HCEC 1CT (cell line): ENCODE data around the gene MCM5.
A peak's percentile ranks its signal among the peaks of the same experiment; 100 is the strongest.

Source experiments
- DNase-seq: peaks from one replicate; pipeline ENCODE4 v3.0.0-alpha.2; 2017

MCM5 gene

DNA sequence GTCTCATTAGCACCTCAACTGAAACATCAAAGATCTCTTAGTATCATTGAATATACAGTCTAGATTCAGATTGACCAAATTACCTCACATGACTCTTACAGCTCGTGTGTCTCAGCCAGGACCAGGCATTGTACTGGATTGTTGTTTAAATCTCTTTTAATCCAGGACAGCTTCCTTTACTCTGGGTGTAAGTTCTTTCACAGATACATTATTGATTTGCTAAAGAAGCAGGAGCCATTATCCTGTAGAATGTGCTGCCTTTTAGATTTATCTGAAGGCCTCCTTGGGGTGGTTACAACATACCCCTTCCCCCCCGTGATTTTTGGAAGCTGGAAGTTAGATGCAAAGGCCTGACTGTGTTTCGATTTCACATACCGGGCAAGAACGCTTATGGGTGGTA is 4.2 kb downstream of the MCM5 start:
- DNase-seq, result no peak

- no peak for DNase-seq
Observed at GRCh38 chr22:35406443-35406842, 6.5 kb downstream of the MCM5 start.

DNA sequence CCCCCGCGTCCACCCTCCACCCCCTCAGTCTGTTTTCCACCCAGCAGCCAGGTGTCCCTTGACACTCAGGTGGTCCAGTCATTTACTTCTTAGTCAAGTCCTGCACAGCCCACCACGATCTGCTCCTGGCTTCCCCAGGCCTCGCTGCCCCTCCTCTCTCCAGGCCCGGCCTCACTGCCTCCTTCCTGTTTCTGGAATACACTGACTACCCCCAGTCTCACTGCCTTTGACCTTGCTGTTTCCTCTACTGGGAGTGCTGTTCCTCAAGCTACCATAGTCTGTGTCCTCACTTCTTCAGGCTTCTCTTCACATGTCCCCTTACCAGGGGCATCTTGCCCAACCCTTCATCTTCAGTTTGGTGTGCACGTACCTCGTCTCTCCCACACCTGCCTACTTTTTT is 7.4 kb downstream of the MCM5 start:
- no peak for DNase-seq

DNA sequence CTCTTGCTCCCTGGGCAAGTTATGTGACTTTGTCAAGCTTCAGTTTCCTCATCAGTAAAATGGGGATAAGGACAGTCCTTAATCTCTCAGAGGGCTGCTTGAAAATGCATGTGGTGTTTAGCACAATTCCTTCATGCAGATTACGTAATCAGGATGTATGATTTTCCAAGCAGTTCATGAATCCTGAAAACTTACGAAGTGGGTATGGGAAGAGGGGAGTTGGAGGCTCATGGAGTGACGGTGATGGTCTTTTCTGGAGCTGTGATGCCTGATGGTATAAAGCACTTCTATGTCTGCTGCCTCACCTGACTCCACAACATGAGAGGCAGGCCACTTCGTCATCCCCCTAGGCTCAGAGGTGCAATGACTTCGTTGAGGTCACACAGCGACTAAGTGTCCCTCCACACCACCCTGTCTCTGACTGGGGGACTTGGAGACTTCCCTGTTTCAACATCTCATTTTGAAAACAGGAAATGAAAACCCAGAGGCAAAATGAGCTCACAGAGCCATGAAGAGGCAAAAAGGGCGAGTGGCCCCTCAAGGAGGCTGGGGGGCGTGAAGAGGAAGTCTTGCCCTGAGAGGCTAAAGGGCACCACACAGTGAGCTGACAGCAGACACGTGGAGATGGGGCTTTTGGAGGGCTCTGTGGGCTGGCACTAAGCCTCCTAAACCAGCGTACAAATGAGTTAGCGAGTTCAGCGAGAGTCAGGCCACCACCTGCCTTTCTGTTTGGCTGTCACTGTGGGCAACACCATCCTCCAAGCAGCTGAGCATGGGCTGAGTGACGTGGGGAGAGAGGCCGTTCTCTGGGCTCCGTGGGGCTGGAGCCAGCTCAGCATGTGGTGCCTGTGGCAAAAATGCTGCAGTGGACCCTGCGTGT is 10.1 kb downstream of the MCM5 start:
- DNase-seq, result no peak

DNA sequence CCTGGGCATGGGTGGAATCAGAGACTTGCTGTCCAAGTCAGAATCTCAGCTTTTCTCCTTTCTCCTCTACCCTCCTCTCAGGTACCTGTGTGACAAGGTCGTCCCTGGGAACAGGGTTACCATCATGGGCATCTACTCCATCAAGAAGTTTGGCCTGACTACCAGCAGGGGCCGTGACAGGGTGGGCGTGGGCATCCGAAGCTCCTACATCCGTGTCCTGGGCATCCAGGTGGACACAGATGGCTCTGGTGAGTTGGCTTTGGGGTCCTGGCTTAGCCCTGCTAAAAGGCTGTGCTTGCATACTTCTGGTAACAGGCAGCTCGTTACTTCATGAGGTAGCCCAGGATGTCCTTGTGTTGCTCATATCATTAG is 10.7 kb downstream of the MCM5 start:
- DNase-seq, result no peak

DNA sequence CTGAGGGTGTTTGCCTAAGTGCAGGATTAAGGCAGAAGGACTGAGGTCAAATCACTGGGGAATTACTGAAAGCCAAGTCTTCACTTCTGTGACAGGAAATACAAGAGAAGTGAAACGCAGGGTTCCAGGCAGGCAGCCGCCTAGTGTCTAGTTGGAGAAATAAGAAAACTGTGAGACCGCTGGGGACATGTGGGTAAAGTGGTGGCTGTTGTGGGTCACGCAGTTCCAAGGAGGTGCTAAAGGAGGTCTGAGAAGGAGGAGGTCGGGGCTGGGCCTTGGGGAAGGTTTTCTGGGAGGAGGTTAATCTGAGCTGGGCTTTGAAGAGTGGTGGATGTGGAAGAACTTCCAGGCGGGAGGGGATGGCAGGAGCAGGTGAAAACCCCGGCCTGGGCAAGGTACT is 11.2 kb downstream of the MCM5 start:
- DNase-seq, result no peak

- no peak for DNase-seq
Observed at GRCh38 chr22:35413624-35414023, 13.7 kb downstream of the MCM5 start.

- DNase-seq, result no peak
Observed at GRCh38 chr22:35417606-35418005, 17.7 kb downstream of the MCM5 start.

GRCh38 chr22:35418088-35418487 is 18.1 kb downstream of the MCM5 start:
- DNase-seq, result peak; percentile 15

DNA sequence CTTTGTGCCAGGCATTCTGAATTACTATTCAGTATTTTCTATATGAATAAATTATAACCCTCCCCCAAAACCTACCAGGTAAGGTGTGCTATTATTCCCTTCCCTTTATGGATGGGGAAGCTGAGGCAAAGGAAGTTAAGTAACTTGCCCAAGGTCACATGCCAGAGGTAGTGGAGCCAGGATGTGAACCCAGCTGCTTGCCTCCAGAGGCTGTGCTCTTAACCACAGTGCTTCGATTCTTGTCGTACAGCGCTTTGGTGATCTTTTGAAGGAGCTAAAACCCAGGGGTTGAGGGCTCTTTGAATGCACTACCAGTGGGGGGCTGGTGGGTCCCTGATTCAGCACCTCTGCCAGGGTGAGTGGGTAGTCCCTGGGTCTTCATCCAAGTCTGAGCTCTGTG is 18.8 kb downstream of the MCM5 start:
- no peak for DNase-seq

GRCh38 chr22:35419756-35420155 is 19.8 kb downstream of the MCM5 start:
- DNase-seq, result no peak

GRCh38 chr22:35421121-35421520 is 21.2 kb downstream of the MCM5 start:
- no peak for DNase-seq

- DNase-seq, result no peak
Observed at GRCh38 chr22:35422145-35422544, 22.2 kb downstream of the MCM5 start.

GRCh38 chr22:35422936-35423335 is 23.0 kb downstream of the MCM5 start:
- DNase-seq, result no peak

GRCh38 chr22:35424081-35424480 is 24.1 kb downstream of the MCM5 start:
- DNase-seq, result no peak

DNA sequence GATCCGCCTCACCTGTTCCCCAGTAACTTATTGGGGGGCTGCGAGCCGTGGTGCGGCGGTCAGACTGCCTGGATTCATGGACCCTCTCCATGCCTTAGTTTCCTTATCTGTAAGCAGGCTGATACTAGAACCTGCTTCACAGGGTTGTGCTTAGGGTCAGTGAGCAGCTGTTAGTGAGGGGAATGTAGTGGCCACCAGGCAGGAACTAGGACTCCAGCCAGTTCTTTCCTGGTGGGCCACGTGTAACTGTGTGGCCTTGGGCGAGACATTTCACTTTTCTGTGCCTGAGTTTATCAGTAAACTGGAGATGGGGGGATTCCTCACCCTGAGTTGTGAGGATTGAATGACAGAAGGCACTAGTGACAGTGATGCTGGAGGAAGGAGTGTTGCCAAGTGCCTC is 24.8 kb downstream of the MCM5 start:
- no peak for DNase-seq

- DNase-seq, result no peak
Observed at GRCh38 chr22:35425546-35425945, 25.6 kb downstream of the MCM5 start.

DNA sequence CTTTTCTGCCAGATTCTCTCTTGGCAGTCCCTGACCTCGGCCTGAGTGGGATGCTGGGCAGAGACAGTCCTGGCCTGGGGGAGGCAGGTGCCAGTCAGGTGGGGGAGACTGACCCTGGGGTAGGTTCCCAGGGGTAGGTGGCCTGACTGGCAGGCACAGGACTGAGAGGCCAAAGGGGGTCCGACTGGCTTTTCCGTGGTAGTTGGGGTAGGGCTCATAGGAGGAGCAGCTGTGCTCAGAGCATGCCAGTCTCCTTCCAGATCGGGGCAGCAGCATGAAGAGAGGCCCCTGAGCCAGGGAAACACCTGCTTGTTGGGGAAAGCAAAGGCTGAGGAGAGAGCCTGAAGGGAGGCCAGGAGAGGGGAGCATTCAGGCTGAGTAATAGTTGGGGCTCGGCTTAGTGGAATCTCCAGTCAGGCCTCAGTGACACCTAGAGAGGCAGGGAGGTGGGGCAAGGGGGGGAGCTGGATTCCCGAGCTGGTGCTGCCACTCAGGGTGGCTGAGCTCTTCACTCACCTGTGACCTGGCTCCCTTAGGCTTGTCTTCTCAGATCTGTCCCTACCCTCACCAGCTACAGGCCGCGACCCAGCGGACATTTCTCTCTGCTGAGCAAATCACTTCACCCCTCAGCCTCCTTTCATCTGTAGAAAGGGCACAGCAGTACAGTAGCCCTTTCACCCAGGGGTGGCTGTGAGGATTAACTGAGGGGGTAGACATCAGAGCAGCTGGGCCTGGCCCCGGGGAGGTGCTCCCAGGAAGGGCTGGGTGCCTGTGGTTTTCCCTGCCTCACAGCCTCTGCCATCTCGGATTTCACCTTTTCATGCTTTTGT is 26.2 kb downstream of the MCM5 start:
- DNase-seq, result no peak

DNA sequence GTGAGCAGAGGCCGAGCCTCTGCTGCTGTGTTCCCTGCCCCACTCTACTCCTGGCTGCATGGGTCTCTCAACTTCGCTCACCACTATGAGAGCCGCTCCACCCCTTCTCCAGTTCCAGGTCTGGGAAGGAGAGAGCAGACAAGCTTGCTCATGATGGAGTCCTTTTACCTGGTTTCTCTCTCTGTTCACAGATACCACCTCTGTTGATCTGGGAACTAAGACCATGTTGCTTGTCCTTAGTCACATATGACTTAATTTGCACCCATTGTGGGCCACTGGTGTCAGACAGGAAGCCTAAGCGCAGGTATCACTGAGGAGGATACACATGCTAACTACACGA is 26.8 kb downstream of the MCM5 start:
- no peak for DNase-seq

GRCh38 chr22:35430897-35431322 is 31.0 kb downstream of the MCM5 start:
- DNase-seq, result peak; percentile 80

GRCh38 chr22:35431483-35432227 is 31.7 kb downstream of the MCM5 start:
- DNase-seq, result no peak

DNA sequence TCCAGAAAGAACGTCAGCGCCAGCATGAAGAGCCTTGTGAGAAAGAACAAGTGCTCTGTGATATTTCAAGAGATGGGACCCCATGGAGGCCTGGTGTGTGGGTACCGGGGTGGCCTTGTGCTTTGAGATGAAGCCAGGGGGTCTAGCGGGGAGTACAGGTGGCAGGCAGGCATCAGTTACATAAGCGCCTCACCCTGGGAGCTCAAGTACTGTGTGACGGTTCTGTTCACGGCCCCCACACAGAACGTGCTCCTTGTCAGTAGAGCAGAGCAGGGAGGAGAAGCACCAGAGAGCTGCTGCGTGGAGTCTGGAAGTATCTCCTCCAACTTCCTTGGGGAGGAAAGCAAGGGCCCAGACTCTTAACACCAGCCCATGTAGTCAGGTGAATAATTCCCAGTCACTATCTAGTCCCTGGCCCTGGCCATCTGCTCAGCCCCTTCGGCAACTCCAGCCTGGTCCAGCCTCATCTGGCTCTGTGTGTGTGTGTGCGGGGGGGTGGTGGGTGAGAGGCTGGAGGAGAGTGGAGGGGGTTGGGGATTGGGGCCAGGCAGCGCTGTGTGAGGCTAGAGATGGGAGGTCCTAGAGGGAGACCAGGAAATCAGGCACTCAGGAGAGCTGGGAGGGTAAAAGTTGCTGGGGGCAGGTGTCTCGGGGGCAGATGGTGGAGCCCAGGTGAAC is 32.4 kb downstream of the MCM5 start:
- DNase-seq, result no peak
